CD4-positive, alpha-beta memory T cell (primary cell): ENCODE measurements around the gene VEGFD. TPM values are rescaled to one million over a fixed set of nuclear protein-coding genes. Genes with fewer than 3 reads are reported as not detected.

Experiments
- polyA plus RNA-seq, 2 donors: library from polyadenylated mRNA; unstranded; fragments of 300-500 nt; fragmentation: Illumina TruSeq; gene quantifications; one replicate each; pipeline ENCODE4 v1.2.3, GENCODE V29; 2021
- total RNA-seq, 2 experiments: library from RNA; stranded (reverse); gene quantifications; one replicate each; pipeline ENCODE4 v1.2.3, GENCODE V29; 2021

The VEGFD gene
- total and polyA plus RNA-seq, 4 experiments from 2014 or later, result 0.15 TPM; not detected in 3

Other genes starting within 250 kb of the VEGFD start
- gene ASB9, start 114.3 kb downstream of the VEGFD start, total RNA-seq, result not detected
- gene ASB9, start 114.3 kb downstream of the VEGFD start, polyA plus RNA-seq, result under 1 TPM in 1 of 2 donors, not detected in 1; 0.73 TPM
- gene ASB11, start 68.8 kb downstream of the VEGFD start, total RNA-seq, result not detected
- gene ASB11, start 68.8 kb downstream of the VEGFD start, polyA plus RNA-seq, result not detected
- 10 to 100 TPM; 27.8 to 32.3 TPM for gene PIGA, start 48.9 kb downstream of the VEGFD start, total RNA-seq
- gene PIGA, start 48.9 kb downstream of the VEGFD start, polyA plus RNA-seq, result 1 to 10 TPM; 6.4 to 8.2 TPM
- gene PIR, start 108.9 kb upstream of the VEGFD start, total RNA-seq, result under 1 TPM in 1 of 2 experiments, not detected in 1; 0.53 TPM
- gene PIR, start 108.9 kb upstream of the VEGFD start, polyA plus RNA-seq, result not detected
- gene BMX, start 116.4 kb upstream of the VEGFD start, total RNA-seq, result not detected
- gene BMX, start 116.4 kb upstream of the VEGFD start, polyA plus RNA-seq, result not detected
- not detected for gene ACE2, start 216.5 kb upstream of the VEGFD start, total RNA-seq
- not detected for gene ACE2, start 216.5 kb upstream of the VEGFD start, polyA plus RNA-seq